GM19455 (cell line): ENCODE measurements around the gene ARHGEF7.

Source experiments
- ATAC-seq: cut with Tn5 transposase; IDR thresholded peaks from one replicate; pipeline ENCODE4 v1.9.1; 2021; ENCODE audit not compliant: unreplicated experiment

ARHGEF7 gene

DNA sequence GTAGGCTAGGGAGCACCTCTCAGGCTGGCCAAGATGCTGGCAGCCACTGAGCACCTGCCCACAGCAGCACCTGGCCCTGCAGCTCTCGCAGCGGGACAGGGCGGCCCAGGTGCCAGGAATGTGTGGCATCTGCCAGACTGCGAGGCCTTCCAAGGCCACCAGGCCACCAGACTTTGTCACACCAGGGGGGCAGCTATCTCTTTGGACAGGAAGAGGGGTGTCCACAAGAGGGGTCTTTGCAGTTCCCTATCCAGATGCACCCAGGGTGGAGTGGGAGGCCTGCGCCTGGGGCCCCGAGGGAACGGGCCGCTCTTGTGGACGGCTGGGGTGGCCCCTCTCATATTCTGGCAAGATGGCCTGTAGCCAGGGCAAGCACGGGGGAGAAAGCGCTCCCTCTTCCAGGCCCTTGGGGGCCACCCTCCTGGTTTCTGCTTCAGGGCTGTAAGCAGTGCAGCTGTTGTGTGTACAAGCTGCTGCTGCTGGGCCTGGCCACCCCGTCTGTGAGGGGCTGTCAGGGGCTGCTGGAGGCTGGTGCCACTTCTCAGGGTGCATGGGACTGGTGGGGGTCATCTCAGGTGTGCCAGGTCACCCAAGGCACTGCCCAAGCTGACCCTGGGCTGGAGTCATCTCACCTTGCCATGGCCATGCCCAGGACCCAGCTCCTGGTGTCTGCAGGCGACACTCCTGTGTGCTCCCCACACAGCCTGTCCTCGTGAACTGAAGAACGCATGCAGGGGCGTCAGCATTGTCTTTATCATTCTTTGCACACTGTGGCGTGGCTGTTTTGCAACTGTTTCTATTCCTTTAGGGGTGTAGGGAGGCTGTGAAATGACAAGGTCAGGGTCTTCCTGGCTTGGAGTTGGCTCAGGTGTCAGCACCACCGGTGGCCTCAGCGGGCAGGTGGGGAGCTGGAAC is 207.1 kb downstream of the ARHGEF7 start:
- ATAC-seq: no peak

GRCh38 chr13:111322916-111323331 is 207.8 kb downstream of the ARHGEF7 start:
- ATAC-seq: no peak

DNA sequence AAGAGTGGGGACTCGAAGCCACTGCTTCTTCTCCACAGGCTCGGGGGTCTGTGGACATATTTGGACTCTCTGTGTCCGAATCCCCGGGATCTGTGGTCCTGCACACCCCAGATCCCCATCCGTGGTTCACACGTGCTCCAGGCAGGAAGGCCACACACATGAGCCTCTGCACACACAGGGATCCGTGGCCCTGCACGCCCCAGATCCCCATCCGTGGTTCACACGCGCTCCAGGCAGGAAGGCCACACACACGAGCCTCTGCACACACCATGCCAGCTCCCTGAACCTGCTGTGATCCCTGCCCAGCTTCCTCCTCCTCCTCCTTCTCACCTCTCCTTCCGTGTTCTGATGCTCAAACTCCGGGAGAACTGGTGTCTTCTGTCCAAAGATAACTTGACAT is 208.4 kb downstream of the ARHGEF7 start:
- ATAC-seq: no peak

DNA sequence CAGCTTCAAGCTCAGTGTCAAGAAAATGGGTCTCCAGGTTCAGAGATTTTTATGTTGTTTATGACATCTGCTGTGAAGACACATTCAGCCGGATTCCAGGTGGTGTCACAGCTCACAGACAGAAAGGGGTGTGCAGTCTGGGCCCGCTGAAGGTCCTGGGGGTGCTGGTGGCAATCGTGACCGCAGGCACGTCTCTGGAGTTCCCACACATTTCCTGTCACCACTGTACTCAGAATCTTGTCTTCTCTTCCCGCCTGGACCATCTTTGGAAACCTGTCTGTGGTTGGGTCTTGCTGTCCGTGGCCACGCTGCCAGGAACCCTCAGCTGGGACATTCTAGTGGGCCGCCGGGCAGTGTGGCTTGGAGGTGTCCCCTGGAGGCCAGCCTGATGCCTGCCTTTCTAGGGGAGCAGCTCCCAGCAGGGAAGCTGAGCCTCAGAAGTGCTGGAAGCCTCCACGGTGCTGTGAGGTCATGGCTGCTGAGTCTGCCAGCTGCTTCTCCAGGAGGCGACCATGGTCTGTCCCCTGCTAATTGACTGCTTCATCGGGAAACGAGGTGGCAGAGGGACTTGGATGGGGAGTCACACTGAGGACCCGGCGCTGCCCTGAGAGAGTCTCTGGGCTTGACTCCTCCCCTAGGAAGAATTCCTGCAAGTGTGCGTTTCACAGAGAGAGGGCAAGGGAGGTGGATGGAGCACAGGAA is 209.0 kb downstream of the ARHGEF7 start:
- no peak for ATAC-seq

DNA sequence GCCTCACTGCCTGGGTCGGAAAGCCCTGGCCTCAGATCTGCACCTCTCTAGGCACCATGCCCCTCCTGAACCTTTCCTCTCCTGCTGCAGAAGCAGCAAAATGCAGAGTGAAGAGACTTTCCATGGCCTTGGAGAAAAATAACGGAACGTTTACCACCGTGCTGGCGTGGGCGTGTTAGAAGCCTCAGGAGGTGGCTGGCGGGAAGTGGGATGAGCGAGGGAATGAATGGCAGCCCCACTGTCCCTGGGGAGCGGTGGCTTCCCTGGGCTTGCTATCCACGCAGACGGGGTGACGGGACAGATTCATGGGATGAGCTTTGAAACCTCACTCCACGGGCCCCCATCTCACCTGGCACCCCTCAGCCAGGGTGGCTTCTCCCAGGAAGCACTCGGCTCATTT is 209.6 kb downstream of the ARHGEF7 start:
- ATAC-seq: no peak

GRCh38 chr13:111325146-111325890 is 210.2 kb downstream of the ARHGEF7 start:
- ATAC-seq: no peak

GRCh38 chr13:111325941-111326620 is 211.0 kb downstream of the ARHGEF7 start:
- no peak for ATAC-seq

DNA sequence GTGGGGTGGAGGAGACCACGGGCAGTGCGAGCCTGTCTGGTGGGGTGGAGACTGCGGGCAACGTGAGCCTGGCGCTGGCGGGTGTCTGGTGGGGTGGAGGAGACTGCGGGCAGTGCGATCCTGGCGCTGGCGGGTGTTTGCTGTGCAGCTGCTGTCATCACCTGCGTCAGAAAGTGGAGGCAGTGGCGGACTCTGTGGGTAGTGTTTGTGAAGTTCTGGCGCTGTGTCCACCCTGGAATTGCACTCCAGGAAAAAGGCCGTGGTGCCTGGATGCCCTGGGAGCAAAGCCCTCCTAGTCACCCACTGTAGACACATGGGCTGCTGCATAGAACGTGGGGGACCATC is 211.5 kb downstream of the ARHGEF7 start:
- ATAC-seq: no peak

DNA sequence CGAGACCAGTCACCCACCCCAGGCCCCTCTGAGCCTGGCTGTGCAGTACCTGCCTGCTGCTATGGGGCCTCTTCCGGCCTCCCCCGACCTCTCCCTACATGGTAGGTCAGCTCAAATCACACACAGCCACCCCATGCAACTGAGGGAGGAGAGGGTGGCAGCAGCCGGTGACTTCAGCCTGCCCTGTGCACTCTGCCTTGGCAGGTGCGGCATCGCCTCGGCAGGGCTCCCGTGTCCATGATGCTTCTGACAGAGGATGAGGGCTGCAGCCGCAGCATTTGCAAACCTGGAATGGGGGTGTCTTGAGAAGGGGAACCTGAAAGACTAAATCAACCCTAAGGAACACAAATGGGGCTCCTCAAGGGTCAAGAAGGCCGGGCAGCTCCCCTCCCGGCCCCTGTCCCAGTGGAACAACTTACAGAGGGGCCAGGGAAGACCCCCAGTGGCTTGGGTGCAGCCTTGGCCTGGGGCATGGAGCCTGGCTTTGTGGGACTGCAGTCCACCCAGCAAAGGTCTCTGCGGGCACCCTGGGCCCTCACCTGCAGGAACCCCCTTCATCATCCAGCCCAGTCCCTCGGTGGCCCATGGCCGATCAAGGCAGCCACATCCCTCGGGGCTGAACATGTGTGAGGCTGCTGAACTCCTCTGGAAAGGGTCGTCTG is 212.0 kb downstream of the ARHGEF7 start:
- no peak for ATAC-seq

GRCh38 chr13:111327730-111328573 is 212.8 kb downstream of the ARHGEF7 start:
- ATAC-seq: no peak

- ATAC-seq: no peak
Observed at GRCh38 chr13:111328574-111329410, 213.7 kb downstream of the ARHGEF7 start.

GRCh38 chr13:111329641-111330040 is 214.5 kb downstream of the ARHGEF7 start:
- ATAC-seq: no peak

DNA sequence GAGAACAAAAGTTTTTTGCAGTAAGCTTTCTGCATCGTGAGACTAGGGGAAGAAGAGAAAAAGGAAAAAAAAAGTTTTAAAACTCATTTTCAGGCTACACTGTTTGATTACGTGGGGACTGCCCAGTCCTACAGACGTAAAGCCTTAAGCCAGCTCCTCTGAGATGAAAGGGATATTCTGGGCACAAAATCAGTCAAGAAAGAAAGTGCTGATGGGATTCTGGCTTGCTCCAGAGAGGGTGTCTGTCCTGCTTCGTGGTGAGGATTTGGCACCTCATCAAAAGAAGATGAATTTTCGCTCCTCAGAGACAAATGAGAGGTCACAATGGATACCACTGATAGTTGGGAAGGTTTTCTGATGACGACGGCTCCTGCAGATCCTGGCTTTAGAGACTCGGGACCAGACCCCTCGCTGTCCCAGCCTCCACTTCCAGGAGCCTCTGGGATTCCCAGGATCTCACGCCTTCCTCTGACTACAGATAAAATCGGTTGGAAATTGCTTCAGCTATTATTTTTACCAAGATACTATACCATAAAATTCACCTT is 215.0 kb downstream of the ARHGEF7 start:
- ATAC-seq: no peak

DNA sequence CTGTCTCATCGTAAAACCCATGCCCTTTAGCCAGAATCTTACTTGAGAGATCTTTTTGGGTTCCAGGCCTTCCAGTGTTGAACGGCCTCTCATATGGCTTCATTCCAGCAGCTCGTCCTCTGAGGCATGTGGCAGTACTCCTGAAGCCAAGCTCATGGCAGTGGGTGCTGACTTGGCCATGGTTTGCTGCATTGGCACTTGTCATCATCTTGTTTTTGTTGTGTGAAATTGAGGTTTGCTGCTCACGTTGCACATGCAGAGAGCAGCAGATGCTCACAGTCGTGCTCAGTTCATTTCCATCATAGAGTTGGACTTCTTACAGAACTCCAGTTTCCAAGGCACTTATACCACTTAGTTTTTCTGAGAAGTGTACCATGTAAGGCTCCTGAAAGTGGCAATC is 220.2 kb downstream of the ARHGEF7 start:
- ATAC-seq: no peak

- no peak for ATAC-seq
Observed at GRCh38 chr13:111336666-111337065, 221.6 kb downstream of the ARHGEF7 start.

- ATAC-seq: no peak
Observed at GRCh38 chr13:111337206-111337605, 222.1 kb downstream of the ARHGEF7 start.

GRCh38 chr13:111337741-111338140 is 222.6 kb downstream of the ARHGEF7 start:
- no peak for ATAC-seq

DNA sequence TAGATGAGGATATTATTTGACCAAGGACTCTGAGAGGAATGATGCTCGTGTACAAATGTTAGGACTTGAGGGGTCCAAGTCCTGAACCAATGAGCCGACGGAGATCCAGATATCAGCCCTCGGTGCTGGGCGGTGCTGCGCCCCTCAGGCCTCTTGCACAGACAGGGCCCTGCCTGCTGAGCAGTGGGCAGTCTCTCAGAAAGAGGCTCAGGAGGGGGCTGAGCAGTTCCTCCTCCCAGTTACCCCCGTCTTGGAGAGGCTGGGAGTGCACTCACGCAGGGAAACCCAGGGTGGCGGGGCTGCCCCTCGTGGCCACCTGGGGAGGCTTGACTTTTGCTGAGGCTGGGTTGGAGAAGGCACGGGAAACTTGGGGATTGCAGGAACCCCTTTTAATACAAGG is 223.7 kb downstream of the ARHGEF7 start:
- ATAC-seq: no peak
